GM19023 (cell line): Measurements from ENCODE around the gene ARID3B.
A peak's percentile ranks its signal among the peaks of the same experiment; 100 is the strongest.
"Not testable (repeated sequence)": the region's sequence is repeated elsewhere in the genome, so short reads cannot be mapped to it uniquely, and the experiment has no call there.

ENCODE experiments used
- ATAC-seq: cut with Tn5 transposase; IDR thresholded peaks from one replicate; pipeline ENCODE4 v1.9.1; 2021; ENCODE audit warnings: mild to moderate bottlenecking, moderate library complexity; ENCODE audit not compliant: unreplicated experiment

The ARID3B gene

DNA sequence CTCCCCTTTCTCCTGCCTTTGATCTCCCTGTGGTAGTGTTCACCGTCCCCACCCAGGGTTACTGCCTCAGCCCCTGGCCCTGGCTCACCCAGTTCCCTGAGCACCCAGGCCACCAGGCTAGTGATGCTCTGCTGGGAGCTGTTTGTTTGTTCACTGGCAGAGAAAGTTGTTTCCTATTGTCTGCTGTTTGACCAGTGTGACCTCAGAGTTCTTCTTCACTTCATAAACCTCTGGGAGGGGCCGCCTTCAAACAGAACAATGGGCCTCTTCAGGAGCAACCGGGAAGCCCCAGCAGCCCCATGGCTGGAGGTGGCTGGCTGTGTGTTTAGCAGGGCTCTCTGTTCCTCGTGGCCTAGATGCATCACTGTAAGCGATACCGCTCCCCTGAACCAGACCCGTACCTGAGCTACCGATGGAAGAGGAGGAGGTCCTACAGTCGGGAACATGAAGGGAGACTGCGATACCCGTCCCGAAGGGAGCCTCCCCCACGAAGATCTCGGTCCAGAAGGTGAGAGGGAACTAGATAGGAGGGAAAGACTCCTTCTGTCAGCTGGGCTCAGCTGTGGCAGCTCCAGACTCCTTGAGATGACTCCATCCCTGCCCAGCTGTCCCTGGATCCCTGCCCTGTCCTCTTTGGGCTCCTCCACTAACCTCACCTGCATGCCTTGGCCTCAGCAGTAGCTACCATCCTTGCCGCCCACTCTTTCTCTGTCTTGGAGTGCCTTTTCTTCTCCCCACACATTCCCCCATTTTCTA is 78.0 kb downstream of the ARID3B start:
- no peak for ATAC-seq

DNA sequence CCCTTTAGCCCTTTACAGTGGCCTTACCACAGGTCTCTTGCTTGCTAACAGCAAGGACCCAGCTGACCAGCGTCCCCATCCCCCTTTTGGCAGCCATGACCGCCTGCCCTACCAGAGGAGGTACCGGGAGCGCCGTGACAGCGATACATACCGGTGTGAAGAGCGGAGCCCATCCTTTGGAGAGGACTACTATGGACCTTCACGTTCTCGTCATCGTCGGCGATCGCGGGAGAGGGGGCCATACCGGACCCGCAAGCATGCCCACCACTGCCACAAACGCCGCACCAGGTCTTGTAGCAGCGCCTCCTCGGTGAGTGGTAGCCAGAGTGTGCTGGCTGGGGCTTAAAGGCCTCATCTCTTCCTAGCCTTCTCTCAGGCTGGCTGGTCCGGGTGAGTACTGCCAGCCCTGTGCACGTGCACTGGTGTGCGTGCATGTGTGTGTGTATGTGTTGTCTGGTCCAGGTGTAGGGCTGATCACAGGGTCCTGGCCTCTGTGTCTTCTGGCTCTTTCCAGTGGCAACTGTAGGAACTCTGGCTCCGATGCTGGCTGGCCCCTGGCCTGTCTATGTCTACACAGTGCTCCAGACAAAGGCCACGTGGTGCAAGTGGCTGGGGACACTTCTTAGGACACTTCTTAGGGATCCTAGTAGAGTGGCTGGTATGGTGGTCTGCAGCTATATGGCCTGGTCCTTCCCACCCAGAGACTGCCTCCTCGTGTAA is 79.1 kb downstream of the ARID3B start:
- no peak for ATAC-seq

DNA sequence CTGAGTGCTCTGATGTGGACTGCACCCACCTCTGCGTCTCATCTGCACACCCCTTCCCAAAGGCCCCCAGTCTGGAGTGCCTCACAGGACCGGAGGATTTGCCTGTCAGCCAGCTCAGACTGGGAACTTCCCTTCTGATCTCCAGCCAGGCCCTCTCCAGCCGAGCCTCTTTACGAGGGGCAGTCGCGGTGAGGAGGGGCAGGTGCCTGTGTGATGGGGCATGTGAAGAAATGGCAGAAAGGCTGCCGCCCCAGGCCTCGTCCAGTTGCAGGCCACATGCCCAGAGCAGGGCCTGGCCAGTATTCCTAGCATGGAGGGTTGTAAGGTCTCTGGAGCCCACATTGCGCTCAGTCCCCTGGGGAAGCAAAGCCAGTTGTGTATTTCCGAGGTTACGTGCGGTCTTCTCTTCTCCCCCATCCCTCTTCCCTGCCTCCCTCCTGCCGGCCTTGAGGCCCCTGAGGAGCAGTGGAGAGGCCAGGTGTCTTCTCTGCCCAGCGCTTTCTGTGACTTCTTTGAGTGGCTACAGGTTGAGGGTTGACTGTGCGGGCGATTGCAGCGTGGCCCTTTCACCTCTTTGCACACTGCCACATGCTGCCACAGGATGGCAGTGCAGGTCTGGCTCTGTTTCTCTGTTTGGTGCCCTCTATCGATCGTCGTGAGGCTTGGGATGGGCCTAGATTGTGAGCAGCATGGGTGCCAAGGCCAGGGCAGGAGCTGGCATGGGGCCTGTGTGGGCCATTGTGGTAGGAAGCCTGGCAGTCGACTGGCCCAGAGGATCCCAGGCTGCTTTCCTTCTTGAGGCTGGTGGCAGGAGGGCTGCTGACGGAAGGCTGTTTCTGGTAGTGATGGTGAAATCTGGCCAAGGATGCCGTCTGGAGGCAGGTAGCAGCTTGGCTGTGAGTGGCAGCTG is 79.9 kb downstream of the ARID3B start:
- ATAC-seq: peak; percentile 39

DNA sequence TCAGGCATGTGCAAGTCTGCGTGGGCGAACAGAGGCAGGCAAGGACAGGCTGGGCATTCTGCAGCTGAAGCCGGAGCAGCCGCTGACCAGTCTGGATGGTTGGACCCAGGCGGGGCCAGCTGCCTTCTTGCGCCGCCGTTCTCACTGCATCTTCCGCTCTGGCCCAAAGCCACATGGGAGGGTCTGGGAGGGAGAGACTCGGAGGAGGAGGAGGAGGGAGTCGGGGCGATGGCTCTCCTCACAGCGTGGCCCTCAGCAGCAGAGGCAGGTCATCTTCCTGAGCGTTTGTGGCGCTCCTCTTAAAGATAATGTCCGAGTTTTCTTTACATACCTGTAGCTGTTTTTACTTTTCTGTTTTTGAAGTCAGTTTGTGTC is 80.5 kb downstream of the ARID3B start:
- ATAC-seq: no peak

DNA sequence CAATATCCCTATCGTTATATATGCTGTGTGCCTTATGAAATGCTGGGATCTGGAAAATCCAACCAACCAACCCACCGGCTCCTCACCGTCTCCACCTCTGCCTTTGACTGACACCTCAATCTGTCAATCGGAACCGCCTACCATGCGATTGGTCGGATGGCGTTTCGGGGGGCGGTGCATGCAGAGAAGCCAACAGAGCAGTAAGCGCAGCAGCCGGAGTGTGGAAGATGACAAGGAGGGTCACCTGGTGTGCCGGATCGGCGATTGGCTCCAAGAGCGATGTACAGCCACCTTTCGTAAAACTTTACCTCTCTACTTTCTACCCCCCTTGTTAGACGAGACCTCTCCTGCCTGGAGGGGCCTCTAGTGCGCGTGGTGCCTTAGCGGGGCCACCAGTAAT is 80.9 kb downstream of the ARID3B start:
- ATAC-seq: no peak

DNA sequence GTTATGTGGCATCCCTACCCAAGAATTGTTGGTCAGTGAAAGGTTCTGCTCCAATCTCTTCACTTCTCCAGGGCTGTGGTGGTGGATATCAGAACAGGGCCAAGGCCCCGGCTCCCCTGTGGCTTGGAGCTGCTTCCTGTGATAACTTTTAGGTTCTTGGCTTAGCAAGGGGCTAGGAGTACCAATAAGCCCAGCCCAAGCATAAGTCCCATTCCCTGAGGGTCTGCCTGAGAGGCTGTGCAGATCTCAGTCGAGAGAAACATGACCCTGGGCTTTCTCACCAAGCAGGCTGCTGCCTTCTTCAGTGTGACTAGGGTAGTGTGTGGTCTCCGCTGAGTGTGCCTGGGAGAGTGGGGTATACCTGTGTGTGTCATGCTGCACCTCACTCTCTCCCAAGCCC is 81.7 kb downstream of the ARID3B start:
- no peak for ATAC-seq

DNA sequence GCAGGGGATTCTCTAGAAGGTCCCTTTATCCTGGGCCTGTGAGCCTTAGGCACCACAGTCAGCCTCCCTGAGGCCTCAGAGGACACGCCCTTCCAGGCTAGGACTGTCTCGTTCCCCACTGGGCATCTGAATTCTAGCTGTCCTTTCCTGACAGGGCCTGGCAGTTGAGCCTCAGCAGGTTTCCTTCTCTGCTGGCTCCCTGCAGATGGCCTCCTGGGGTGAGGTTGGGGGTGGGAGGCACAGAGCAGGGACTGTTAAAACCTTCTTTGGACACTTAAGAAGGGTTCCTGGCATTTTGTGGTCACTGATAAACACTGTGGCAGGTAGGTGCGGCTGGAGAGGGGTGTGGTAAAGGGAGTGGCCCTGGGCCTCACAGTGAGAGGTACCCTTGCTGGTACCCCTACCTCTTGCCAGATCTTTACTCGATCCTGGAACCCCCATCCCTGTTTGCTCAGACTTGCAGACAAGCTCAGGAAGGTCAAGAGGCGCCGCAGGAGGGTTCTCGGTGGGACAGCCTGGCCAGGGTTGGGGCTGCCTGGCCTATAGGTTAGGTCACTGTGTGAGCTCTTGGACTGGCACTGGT is 83.1 kb downstream of the ARID3B start:
- no peak for ATAC-seq

DNA sequence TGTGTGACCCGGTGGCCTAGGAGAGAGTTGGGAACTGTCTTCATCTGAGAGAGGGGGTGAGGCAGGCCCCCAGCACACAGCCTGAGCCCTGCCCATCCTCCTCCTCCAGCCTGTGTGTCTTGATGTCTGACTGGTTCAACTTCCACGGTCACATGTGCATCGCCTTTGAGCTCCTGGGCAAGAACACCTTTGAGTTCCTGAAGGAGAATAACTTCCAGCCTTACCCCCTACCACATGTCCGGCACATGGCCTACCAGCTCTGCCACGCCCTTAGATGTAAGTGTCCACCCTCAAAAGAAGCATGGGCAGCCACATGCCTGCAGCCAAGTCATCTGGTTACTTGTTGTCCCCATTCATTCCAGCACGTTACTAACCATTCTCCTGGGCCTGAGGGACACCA is 84.7 kb downstream of the ARID3B start:
- no peak for ATAC-seq

DNA sequence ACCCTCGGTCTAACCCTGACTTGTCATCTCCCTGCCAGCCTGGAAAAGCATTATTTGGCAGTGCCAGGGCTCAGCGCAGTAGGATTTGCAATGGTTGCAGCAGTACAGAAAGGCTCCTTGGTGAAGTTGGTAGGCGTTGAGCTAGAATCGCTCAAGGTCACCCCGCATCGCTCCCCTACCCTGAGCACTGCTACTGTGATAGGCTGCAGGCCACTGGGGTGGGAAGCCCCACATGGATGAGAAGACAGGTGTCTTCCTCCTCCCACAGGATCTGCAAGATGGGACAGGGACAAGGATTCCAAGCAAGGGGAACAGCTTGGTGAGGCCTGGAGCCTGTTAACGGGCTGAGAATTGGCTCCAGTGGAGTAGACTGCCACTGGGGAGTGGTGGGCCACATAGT is 85.3 kb downstream of the ARID3B start:
- ATAC-seq: no peak

DNA sequence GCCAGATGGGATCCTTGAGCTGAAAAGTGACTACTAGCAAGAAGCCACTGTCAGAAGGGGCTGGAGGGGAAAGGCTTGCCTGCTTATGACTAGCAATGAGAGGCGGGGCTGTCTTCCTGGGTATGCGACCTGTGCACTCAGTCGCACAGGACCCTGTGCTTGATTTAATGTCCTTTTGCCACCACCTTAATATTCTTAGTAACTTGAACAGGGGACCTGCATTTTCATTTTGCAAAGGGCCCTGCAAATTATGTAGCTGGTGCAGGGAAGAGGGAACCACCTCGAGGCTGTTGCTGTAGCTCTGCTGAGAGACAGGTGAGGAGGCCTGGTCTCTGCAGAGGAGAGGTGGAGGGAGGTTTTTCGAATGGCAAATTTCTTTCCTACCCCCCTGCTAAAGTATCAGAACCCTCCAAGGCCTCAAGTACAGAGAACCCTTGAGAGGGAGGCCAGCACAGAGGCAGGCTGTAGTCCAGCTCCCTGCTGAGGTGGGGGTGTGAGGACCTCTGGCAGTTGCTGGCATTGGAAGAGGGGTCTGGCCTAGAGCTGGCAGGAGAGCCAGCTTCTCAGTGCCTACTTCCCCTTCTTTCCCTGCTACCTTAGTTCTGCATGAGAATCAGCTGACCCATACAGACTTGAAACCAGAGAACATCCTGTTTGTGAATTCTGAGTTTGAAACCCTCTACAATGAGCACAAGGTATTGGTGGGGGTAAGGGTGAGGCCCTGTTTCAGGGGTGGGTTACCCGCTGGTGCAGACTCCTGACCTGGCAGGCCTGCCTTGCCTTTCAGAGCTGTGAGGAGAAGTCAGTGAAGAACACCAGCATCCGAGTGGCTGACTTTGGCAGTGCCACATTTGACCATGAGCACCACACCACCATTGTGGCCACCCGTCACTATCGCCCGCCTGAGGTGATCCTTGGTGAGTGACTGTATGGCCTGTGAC is 86.0 kb downstream of the ARID3B start:
- ATAC-seq: peak; percentile 54

DNA sequence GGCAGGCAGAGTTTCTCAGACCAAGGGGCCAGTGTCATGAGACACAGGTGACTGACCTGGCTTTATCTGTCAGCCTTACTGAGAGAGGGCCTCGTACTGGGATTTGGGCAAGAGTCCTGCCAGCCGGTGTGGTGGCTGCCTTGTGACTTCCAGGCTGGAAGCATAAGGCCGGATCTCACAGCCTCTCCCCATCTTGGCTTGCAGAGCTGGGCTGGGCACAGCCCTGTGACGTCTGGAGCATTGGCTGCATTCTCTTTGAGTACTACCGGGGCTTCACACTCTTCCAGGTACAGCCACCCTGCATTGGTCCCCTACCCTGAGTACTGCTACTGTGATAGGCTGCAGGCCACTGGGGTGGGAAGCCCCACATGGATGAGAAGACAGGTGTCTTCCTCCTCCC is 86.7 kb downstream of the ARID3B start:
- no peak for ATAC-seq

DNA sequence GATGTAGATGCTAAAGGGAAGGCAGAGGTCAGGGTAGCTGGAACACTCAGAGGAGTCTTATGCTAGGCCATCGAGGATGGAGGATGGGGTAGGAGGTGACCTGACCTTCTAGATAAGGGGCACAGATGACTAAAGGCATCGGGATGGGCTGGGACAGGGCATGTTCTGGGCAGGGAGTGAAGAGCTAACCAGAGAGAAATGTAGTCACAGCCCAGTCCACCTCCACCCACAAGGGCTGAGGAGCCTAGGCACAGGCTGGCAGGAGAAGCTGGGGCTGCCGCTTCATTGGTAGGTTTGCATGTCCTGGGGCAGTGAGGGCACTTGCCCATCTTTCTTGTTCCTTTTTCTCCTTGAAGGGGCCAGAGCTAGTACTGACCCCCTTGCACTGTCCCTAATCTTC is 87.2 kb downstream of the ARID3B start:
- no peak for ATAC-seq

DNA sequence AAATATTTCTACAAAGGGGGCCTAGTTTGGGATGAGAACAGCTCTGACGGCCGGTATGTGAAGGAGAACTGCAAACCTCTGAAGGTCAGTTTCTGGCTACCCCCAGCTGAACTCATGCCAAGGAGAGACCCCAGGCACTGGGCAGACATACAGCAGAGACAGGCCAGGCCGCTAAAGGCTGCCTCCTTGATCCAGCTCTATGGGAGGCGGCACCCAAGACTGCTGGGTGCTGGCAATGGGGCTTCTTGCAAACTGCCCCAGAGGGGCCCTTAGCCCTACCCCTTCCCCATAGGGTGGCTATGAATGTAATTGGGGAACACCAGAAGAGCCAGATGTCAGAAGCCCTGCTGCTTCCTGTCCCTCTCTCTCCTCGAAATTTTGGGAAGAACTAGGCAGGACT is 87.9 kb downstream of the ARID3B start:
- no peak for ATAC-seq

DNA sequence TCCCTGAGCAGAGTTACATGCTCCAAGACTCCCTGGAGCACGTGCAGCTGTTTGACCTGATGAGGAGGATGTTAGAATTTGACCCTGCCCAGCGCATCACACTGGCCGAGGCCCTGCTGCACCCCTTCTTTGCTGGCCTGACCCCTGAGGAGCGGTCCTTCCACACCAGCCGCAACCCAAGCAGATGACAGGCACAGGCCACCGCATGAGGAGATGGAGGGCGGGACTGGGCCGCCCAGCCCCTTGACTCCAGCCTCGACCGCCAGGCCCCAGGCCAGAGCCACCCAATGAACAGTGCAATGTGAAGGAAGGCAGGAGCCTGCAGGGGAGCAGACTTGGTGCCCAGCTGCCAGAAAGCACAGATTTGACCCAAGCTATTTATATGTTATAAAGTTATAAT is 88.7 kb downstream of the ARID3B start:
- ATAC-seq: not testable (repeated sequence)

DNA sequence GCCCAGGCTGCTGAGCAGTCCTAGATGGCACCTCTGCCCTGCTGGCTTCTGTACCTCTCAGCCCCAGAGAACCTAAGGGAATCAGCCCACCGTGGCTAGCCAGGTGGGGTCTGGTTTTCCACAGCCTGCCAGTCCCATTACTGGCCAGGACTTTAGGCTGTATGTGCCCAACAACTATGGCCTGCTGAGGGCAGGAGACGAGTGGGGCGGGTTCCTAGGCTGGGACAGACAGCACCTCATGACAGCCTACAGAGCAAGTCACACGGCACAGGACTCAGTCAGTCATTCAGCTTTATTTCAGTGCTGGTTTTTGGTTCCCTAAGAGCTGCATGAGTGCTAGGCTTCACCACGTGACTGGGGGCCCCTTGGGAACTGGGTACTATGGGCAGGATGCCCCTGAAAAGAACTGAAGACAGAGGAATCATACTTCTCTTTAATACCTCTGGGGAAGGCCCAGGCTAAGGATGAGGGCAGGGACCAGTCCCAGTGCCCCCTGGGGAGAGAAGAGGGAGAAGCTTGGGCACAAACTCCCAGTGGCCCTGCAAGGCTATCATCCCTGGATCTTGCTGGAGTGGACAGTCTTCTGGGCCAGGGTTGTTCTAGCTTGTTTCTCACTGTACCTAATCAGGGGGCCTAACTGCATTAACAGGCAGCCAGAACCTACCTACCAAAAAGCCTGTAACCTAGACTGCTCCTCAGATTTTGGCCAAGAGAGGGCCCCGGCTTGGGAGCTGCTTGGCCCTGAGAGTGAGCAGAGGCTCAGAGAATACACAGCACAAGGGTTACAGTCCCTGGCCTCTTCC is 89.5 kb downstream of the ARID3B start:
- no peak for ATAC-seq

DNA sequence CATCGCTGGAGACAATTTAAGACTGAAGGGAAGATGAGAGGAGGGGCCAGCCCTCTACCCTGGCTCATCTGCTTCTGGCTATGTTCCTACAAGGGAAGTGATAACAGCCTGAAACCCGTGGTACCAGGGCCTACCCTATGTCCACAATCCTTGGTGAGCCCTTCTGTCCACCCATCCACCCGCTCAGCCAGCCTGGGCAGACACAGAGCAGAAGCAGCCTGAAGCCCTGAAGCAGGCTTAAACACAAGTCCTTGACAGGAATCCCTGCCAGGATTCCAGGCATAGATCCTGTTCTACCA is 90.0 kb downstream of the ARID3B start:
- no peak for ATAC-seq

DNA sequence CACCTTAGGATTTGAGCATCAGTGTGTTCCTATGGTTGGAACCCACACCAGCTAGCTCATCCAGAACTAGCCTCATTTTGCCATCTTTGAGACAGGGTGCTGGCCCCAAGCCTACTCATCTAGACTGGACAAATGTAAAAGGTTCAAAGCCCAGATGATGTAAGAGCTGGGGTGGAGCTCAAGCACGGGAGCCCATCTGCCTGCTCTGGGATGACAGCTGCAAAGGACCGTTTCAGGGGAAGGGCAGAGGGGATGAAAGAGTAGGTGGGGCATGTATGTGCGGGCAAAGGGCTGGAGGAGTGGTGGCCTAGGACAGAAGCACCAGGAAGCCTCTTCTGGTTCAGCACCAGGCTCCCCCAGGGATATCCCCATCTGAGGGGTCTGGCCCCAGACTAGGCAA is 90.4 kb downstream of the ARID3B start:
- no peak for ATAC-seq

DNA sequence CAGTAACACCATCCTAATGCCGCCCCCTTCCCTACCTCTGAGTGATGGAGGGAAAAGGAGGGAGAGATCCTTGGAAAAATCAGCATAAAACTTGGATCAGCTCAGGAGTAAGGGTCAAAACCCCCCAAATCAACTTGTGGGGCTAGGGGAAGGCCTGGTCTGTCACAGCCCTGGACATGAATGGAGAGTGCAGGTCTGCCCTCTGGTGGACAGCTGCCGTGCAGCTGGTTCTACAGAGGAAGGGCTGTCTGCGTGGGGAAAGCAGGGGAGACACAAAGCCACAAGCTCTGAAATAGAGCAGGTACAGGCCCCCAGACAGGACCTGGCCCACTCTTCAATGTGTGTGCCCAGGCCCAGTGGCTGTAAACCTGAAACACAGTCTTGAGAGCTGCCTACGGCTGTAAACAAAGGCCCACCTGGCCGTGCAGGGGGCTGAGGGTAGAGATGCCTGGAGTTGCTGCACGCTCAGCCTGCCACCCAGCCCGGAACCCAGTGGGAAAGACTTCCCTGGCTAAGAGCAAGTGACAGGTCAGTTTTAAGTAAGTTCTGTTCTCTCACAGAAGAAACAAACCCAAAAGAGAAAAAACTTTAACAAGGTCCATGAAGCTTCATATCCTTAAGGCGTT is 91.0 kb downstream of the ARID3B start:
- no peak for ATAC-seq

DNA sequence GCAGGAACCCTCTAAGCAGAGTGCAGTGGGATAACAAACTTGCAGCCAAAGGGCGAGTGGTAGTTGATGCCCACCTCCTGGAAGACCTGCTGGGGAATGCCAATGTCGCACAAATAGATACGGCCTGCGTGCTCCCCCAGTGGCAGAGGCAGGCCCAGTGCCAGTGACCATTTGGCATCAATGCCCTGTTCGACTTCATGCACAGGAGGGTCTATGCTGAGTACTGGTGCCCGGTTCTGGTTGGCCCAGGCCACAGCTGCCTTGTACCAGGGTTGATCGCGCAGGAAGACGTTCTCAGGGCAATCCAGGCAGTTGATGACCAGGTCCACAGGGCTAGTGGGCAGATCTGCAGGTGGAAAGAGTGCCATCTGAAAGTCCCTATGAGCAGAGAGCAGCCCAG is 91.6 kb downstream of the ARID3B start:
- ATAC-seq: no peak
